ENCODE measurements around the gene CERCAM.

DNA sequence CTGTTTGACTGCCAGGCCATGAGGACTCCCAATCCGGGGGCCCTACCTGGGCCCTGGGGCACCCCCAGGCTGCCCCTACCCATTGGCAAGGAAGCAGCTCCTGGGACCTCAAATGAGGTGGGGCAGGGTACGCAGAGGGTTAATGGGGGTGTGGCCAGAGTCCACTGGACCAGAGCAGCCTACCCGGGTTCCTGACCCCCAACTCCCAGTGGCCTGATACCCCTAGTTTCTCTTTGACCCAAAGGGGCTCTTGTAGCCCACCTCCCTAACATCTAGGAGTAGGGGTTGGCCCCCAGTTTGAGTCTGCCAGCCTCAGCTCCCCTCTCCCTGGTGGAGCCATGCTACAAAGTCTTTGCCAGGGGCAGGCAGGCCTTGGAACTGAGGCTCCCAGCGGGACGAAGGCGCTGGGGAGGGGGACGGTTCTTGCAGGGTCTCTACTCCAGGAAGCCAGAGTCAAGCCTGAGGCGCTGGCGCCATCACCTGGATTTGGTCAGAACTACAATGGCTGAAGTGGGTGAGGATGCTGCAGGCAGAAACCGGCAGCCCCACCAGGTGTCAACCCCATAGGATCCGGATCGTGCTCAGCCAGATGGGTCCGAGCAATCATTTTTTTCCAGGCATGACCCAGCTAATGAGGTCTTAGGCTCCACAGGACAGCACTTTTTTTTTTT, 8.4 kb upstream of the CERCAM start:
- TF ChIP-seq, protein P1, sequence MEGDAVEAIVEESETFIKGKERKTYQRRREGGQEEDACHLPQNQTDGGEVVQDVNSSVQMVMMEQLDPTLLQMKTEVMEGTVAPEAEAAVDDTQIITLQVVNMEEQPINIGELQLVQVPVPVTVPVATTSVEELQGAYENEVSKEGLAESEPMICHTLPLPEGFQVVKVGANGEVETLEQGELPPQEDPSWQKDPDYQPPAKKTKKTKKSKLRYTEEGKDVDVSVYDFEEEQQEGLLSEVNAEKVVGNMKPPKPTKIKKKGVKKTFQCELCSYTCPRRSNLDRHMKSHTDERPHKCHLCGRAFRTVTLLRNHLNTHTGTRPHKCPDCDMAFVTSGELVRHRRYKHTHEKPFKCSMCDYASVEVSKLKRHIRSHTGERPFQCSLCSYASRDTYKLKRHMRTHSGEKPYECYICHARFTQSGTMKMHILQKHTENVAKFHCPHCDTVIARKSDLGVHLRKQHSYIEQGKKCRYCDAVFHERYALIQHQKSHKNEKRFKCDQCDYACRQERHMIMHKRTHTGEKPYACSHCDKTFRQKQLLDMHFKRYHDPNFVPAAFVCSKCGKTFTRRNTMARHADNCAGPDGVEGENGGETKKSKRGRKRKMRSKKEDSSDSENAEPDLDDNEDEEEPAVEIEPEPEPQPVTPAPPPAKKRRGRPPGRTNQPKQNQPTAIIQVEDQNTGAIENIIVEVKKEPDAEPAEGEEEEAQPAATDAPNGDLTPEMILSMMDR (conservative IDR thresholded peaks at IDR 0.05; ENCODE audit: low read depth, low read length): peak; percentile 68
- TF ChIP-seq, protein P2, sequence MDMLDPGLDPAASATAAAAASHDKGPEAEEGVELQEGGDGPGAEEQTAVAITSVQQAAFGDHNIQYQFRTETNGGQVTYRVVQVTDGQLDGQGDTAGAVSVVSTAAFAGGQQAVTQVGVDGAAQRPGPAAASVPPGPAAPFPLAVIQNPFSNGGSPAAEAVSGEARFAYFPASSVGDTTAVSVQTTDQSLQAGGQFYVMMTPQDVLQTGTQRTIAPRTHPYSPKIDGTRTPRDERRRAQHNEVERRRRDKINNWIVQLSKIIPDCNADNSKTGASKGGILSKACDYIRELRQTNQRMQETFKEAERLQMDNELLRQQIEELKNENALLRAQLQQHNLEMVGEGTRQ (IDR thresholded peaks at IDR 0.05; ENCODE audit: low read depth, low read length): no peak
- peak; percentile 84 for TF ChIP-seq RAD21 (IDR thresholded peaks at IDR 0.05; ENCODE audit: low read length)
- no peak for TF ChIP-seq POLR2A (IDR thresholded peaks at IDR 0.05; ENCODE audit: low read depth, low read length)
- no peak for TF ChIP-seq CEBPB (IDR thresholded peaks at IDR 0.05; ENCODE audit: low read depth, low read length)
- TF ChIP-seq BHLHE40 (IDR thresholded peaks at IDR 0.05; ENCODE audit: low read depth, low read length): no peak
- peak; percentile 79 for TF ChIP-seq SMC3 (IDR thresholded peaks at IDR 0.05; ENCODE audit: low read depth, low read length)
- no peak for TF ChIP-seq MXI1 (IDR thresholded peaks at IDR 0.05; ENCODE audit: borderline replicate concordance, low read depth, low read length)
- TF ChIP-seq, protein P3, sequence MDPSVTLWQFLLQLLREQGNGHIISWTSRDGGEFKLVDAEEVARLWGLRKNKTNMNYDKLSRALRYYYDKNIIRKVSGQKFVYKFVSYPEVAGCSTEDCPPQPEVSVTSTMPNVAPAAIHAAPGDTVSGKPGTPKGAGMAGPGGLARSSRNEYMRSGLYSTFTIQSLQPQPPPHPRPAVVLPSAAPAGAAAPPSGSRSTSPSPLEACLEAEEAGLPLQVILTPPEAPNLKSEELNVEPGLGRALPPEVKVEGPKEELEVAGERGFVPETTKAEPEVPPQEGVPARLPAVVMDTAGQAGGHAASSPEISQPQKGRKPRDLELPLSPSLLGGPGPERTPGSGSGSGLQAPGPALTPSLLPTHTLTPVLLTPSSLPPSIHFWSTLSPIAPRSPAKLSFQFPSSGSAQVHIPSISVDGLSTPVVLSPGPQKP (IDR thresholded peaks at IDR 0.05; ENCODE audit: borderline replicate concordance, low read depth, low read length): no peak
- TF ChIP-seq RFX5 (IDR thresholded peaks at IDR 0.05; ENCODE audit: low read depth, low read length): no peak
- no peak for TF ChIP-seq RCOR1 (IDR thresholded peaks at IDR 0.05; ENCODE audit: insufficient replicate concordance, low read length)
- TF ChIP-seq MAZ (IDR thresholded peaks at IDR 0.05; ENCODE audit: borderline replicate concordance, low read depth, low read length): no peak
- TF ChIP-seq MAFK (IDR thresholded peaks at IDR 0.05; ENCODE audit: low read depth, low read length): no peak

Data from IMR-90 (cell line).